HUES64 (cell line): Measurements from ENCODE around the gene KLRC3.
"Not testable (repeated sequence)": the region's sequence is repeated elsewhere in the genome, so short reads cannot be mapped to it uniquely, and the experiment has no call there.

Source experiments
- H3K27ac ChIP-seq: 2 replicates; pipeline ENCODE4 v1.7.0; 2013; ENCODE audit warnings: low read depth, low read length, inconsistent platforms
- H3K27me3 ChIP-seq: 2 replicates; pipeline ENCODE4 v1.6.1; 2013; ENCODE audit warnings: mild to moderate bottlenecking, low read length; ENCODE audit not compliant: insufficient read depth
- H3K36me3 ChIP-seq: 2 replicates; pipeline ENCODE4 v1.6.1; 2013; ENCODE audit warnings: mild to moderate bottlenecking, low read length; ENCODE audit not compliant: insufficient read depth
- H3K4me1 ChIP-seq: 2 replicates; pipeline ENCODE4 v1.6.1; 2013; ENCODE audit warnings: mild to moderate bottlenecking, low read length, moderate library complexity; ENCODE audit not compliant: insufficient read depth
- H3K4me3 ChIP-seq: 2 replicates; pipeline ENCODE4 v1.5.1; 2013; ENCODE audit warnings: mild to moderate bottlenecking, low read length, moderate library complexity
- H3K9ac ChIP-seq: 2 replicates; pipeline ENCODE4 v1.6.1; 2013; ENCODE audit warnings: mild to moderate bottlenecking, low read depth, low read length
- H3K9me3 ChIP-seq: 2 replicates; pipeline ENCODE4 v1.6.1; 2013; ENCODE audit warnings: low read depth, low read length; ENCODE audit not compliant: insufficient read depth
- WGBS: fragments of 150-250, 120-280 bp; methylation state at CpG from one replicate; pipeline ENCODE4 v1.1.7; 2013; ENCODE audit warnings: missing lambda C conversion rate; 5-methylcytosine and 5-hydroxymethylcytosine counted together

The KLRC3 gene

GRCh38 chr12:10400829-10401228 lies 19.6 kb downstream of the KLRC3 start:
- Histone ChIP-seq H3K27ac (no peak overlapping the region), H3K36me3 (no peaks in the 10 kb centered on the region), H3K4me1 (no peaks in the 10 kb centered on the region), H3K27me3 (no peaks in the 10 kb centered on the region), H3K9ac (no peak overlapping the region), H3K4me3 (no peak overlapping the region), H3K9me3 (no peaks in the 10 kb centered on the region)

DNA sequence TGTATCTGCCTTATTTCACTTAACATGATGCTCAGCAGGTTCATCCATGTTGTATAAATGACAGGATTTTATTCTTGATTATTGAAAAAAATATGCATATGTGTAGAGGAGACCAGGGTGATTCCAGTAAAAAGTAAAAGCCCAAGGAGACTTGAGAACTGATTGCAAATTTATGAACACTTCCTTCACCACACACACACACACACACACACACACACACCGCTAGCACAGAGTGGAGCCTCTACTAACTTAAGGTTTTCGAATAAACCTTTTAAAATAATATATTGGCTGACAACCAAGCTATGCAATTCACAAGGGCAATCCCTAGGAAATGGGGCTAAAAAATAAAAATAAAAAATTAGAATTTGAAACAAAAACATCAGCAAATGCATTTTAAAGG lies 22.2 kb downstream of the KLRC3 start:
- Histone ChIP-seq H3K36me3 (no peaks in the 10 kb centered on the region), H3K4me3 (no peak overlapping the region), H3K9ac (no peak overlapping the region), H3K27ac (no peak overlapping the region), H3K4me1 (peaks cover 3% of the 10 kb centered on the region; the same call in 1 of the 2 replicates), H3K9me3 (no peaks in the 10 kb centered on the region), H3K27me3 (no peaks in the 10 kb centered on the region)
- 95% methylated on average over 2 of the region's 2 CpGs for whole genome bisulfite sequencing

DNA sequence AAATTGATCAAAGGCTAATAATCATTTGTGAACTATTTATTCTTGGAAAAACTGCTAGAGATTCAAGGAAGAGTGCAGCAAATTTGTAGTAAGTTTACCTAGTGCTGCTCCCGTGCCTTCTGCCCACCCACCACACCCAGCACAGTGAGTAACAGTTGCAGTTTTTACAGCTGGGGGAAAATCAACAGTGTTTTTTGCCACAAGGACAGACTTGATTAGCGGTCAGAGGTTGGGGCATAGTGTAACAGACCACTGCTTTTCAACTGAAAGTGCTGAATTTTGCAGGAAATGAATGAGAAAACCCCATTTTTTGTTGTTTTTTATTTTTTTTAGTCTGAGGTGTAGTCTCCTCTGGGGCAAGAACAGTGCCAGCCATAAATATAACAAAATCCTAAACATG lies 23.1 kb downstream of the KLRC3 start:
- H3K36me3 ChIP-seq = no peaks in the 10 kb centered on the region
- WGBS = 86% methylated on average over 2 of the region's 2 CpGs
- H3K9me3 ChIP-seq = no peaks in the 10 kb centered on the region
- no peak overlapping the region for H3K9ac ChIP-seq
- H3K27me3 ChIP-seq = no peaks in the 10 kb centered on the region
- H3K4me1 ChIP-seq = peaks cover 3% of the 10 kb centered on the region; the same call in 1 of the 2 replicates
- no peak overlapping the region for H3K4me3 ChIP-seq
- H3K27ac ChIP-seq = no peak overlapping the region

GRCh38 chr12:10396176-10396575 lies 24.2 kb downstream of the KLRC3 start:
- not testable (repeated sequence) for H3K36me3 ChIP-seq, H3K27ac ChIP-seq, H3K9ac ChIP-seq, H3K4me1 ChIP-seq, H3K27me3 ChIP-seq, H3K4me3 ChIP-seq, H3K9me3 ChIP-seq
- 96% methylated on average over 15 of the region's 15 CpGs for WGBS

- Histone ChIP-seq H3K4me3 (no peak overlapping the region), H3K4me1 (peaks cover 3% of the 10 kb centered on the region; the same call in 1 of the 2 replicates), H3K27ac (no peak overlapping the region), H3K9ac (no peak overlapping the region), H3K27me3 (no peaks in the 10 kb centered on the region), H3K36me3 (no peaks in the 10 kb centered on the region), H3K9me3 (no peaks in the 10 kb centered on the region)
- 52% methylated on average over 6 of the region's 6 CpGs for WGBS
Observed at GRCh38 chr12:10395390-10395998, 24.9 kb downstream of the KLRC3 start.

- not testable (repeated sequence) for H3K9ac ChIP-seq, H3K36me3 ChIP-seq, H3K9me3 ChIP-seq, H3K4me1 ChIP-seq, H3K27ac ChIP-seq, H3K4me3 ChIP-seq, H3K27me3 ChIP-seq
- 92% methylated on average over 11 of the region's 11 CpGs for WGBS
Observed at GRCh38 chr12:10394531-10395152, 25.8 kb downstream of the KLRC3 start.

GRCh38 chr12:10393291-10393690 lies 27.1 kb downstream of the KLRC3 start:
- Histone ChIP-seq H3K27ac (no peak overlapping the region), H3K4me1 (peaks cover 3% of the 10 kb centered on the region; the same call in 1 of the 2 replicates), H3K27me3 (no peaks in the 10 kb centered on the region), H3K36me3 (no peaks in the 10 kb centered on the region), H3K9me3 (no peaks in the 10 kb centered on the region), H3K4me3 (no peak overlapping the region), H3K9ac (no peak overlapping the region)
- 100% methylated on average over 1 of the region's 3 CpGs for WGBS

GRCh38 chr12:10392394-10392930 lies 27.9 kb downstream of the KLRC3 start:
- Histone ChIP-seq H3K4me1 (peaks cover 3% of the 10 kb centered on the region; the same call in 1 of the 2 replicates), H3K27ac (no peak overlapping the region), H3K36me3 (no peaks in the 10 kb centered on the region), H3K9ac (no peak overlapping the region), H3K9me3 (no peaks in the 10 kb centered on the region), H3K4me3 (no peak overlapping the region), H3K27me3 (no peaks in the 10 kb centered on the region)
- WGBS = 86% methylated on average over 7 of the region's 7 CpGs

- not testable (repeated sequence) for H3K9ac ChIP-seq, H3K9me3 ChIP-seq, H3K27me3 ChIP-seq, H3K36me3 ChIP-seq, H3K4me3 ChIP-seq, H3K27ac ChIP-seq, H3K4me1 ChIP-seq
- 91% methylated on average over 6 of the region's 7 CpGs for WGBS
Observed at GRCh38 chr12:10390991-10391390, 29.4 kb downstream of the KLRC3 start.

- H3K9me3 ChIP-seq = no peaks in the 10 kb centered on the region
- no peak within 1 kb of the TSS for H3K27ac ChIP-seq
- WGBS = no CpG with 5 or more reads among the region's 1 CpG
- H3K4me3 ChIP-seq = no peak within 1 kb of the TSS
- no peak within 1 kb of the TSS for H3K9ac ChIP-seq
- no peaks in the 10 kb centered on the region for H3K27me3 ChIP-seq
- H3K4me1 ChIP-seq = no peaks in the 10 kb centered on the region
- no peaks in the 10 kb centered on the region for H3K36me3 ChIP-seq
Observed at GRCh38 chr12:10389904-10390303, 30.5 kb downstream of the KLRC3 start, which contains the start of gene KLRK1. KLRK1 (minus strand) TSS chr12:10390041; CDS start chr12:10388810, 1,231 bp downstream.

GRCh38 chr12:10388624-10389413 lies 31.6 kb downstream of the KLRC3 start:
- no peak overlapping the region for H3K9ac ChIP-seq
- no peaks in the 10 kb centered on the region for H3K9me3 ChIP-seq
- H3K4me3 ChIP-seq = no peak overlapping the region
- H3K36me3 ChIP-seq = no peaks in the 10 kb centered on the region
- H3K27ac ChIP-seq = no peak overlapping the region
- WGBS = 89% methylated on average over 7 of the region's 9 CpGs
- no peaks in the 10 kb centered on the region for H3K4me1 ChIP-seq
- no peaks in the 10 kb centered on the region for H3K27me3 ChIP-seq
